ENCODE measurements around the gene TPP1.

Gene TPP1

GRCh38 chr11:6627762-6628241 lies 8.6 kb upstream of the TPP1 start:
- no peak for TF ChIP-seq GATA2 (IDR thresholded peaks at IDR 0.05; ENCODE audit: low read depth, low read length)
- no peak for TF ChIP-seq GATA3 (IDR thresholded peaks at IDR 0.05; ENCODE audit: low read depth, low read length)

GRCh38 chr11:6626971-6627761 lies 7.9 kb upstream of the TPP1 start:
- TF ChIP-seq GATA2 (IDR thresholded peaks at IDR 0.05; ENCODE audit: low read depth, low read length), result no peak
- TF ChIP-seq GATA3 (IDR thresholded peaks at IDR 0.05; ENCODE audit: low read depth, low read length), result no peak

GRCh38 chr11:6625832-6626420 lies 6.7 kb upstream of the TPP1 start:
- no peak for TF ChIP-seq GATA3 (IDR thresholded peaks at IDR 0.05; ENCODE audit: low read depth, low read length)
- no peak for TF ChIP-seq GATA2 (IDR thresholded peaks at IDR 0.05; ENCODE audit: low read depth, low read length)

DNA sequence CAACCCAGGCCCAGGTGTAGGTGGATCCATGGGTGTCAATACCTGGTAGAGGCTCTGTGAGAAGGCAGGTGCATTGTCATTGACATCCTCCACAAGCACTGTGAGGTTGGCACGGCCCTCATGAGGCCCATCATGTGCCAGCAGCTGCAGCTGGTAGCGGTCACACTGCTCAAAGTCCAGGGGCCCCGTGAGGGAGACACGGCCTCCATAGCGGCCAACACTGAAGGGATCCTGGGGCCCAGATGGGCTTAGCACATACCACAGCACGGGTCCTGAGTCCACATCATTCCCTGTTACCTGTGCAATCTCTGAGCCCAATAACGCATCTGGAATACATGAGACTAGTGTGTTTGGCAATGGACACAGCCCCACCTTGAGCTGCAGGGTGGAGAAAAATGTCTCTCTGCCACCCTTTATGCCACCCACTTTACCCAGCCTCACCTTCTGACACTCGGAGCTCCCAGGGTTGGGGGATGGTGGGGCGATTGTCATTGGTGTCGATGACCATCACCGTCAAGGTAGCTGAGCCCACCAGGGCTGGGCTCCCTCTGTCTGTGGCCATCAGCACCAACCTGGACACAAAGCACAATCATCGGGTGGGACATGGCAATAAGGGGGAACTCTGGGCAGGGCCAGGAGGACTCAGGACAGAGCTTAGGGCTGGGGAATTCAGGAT lies 6.1 kb upstream of the TPP1 start:
- TF ChIP-seq GATA2 (IDR thresholded peaks at IDR 0.05; ENCODE audit: low read depth, low read length) (no peak), GATA3 (IDR thresholded peaks at IDR 0.05; ENCODE audit: low read depth, low read length) (no peak)

DNA sequence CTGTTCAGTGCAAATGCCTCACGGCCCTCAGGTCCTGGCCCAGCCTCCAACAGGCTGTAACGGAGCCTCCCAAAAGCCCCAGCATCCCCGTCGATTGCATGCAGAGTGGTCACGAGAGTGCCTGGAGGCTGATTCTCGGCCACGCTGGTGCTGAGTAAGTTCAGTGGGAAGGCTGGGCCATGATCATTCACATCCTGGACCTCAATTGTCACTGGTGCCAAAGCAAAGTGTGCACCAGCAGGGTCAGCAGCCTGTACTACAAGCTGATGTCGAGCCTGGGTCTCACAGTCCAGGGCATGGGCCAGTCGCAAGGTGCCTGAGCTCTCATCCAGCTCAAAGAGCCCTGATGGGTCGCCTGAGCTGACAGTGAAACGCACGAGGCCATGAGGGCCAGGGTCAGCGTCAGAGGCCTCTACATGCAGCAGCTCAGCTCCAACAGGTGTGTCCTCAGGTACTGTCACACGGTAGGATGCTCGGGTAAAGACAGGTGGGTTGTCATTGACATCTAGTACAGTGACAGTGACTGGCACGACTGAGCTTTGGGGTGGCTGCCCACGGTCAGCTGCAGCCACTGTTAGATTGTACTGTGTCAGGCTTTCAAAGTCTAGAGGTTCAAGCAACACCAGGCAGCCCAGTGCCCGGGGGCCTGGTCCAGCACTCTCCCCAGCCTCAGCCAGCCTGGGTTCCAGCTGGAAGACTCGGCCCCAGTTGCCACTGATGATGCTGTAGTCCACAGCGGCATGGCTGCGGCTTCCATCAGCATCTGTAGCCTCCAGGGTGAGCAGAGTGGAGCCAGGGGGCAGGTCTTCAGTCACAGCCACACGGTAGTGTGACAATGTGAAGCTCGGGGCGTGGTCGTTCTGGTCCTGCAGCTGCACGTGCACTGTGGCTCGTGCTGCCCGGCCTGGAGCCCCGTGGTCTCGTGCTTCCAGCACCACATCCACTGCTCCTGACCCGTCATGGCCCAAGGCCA lies 4.5 kb upstream of the TPP1 start:
- TF ChIP-seq GATA3 (IDR thresholded peaks at IDR 0.05; ENCODE audit: low read depth, low read length) (no peak), GATA2 (IDR thresholded peaks at IDR 0.05; ENCODE audit: low read depth, low read length) (no peak)

DNA sequence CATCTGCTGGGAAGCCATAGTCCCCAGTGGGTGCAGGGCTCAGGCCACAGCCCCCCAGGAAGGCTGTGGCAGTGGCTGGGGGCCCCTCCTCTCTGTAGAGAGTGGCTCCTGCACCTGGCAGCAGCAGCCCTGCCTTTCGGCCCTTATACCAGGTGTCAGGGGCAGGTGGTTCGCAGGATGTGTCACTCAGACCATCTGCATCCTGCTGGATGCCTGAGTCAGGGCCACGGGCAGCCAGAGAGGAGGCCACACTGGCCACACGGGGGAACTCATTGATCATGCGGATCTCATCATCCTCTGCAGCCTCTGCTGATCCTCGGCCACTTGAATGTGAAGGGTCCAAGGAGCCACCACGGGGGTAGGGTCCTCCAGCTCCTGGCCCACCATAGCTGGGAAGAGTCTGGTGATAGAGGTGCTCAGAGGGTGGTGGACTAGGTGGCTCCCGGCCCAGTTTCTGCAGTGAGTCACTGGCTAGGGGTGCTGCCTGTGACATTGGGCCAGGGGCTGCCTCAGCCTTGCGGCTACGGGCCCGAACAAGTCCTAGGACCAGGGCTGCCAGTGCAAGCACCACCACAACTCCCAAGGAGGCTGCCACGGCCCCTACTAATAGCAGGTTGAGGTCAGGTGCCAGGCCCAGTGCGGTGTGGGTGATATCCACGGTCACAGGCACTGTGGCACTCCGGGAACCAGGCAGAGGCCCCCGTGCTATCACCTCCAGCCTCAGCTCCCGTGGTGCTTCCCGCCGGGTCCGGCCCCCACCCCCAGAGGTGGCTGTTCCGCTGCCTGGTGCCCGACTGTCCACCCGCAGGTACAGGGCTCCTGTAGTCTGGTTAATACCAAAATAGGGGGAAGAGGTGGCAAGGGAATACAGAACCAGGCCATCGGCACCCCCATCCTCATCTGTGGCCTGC lies 3.3 kb upstream of the TPP1 start:
- TF ChIP-seq GATA2 (IDR thresholded peaks at IDR 0.05; ENCODE audit: low read depth, low read length) (no peak), GATA3 (IDR thresholded peaks at IDR 0.05; ENCODE audit: low read depth, low read length) (no peak)

GRCh38 chr11:6621711-6622211 lies 2.5 kb upstream of the TPP1 start:
- TF ChIP-seq GATA2 (IDR thresholded peaks at IDR 0.05; ENCODE audit: low read depth, low read length) (no peak), GATA3 (IDR thresholded peaks at IDR 0.05; ENCODE audit: low read depth, low read length) (no peak)

DNA sequence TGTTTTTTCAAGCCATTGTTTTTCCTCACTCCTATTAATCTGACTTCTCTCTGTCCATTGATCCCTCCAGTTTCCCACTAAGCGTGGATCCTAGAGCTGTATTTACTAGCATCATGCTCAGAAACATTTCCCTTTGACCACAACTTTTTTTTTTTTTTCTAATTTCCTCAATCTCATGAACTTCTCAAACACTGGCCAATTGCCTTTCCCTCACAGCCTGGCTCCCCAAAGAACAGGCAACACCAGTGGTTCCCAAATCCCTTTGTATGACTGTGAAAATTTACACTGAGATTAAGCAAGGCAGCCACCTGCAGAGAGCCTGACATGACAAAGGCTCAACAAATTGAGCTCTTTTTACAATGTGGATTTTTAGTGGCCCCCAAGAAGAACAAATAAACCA lies 1.4 kb upstream of the TPP1 start:
- no peak for TF ChIP-seq GATA3 (IDR thresholded peaks at IDR 0.05; ENCODE audit: low read depth, low read length)
- no peak for TF ChIP-seq GATA2 (IDR thresholded peaks at IDR 0.05; ENCODE audit: low read depth, low read length)

DNA sequence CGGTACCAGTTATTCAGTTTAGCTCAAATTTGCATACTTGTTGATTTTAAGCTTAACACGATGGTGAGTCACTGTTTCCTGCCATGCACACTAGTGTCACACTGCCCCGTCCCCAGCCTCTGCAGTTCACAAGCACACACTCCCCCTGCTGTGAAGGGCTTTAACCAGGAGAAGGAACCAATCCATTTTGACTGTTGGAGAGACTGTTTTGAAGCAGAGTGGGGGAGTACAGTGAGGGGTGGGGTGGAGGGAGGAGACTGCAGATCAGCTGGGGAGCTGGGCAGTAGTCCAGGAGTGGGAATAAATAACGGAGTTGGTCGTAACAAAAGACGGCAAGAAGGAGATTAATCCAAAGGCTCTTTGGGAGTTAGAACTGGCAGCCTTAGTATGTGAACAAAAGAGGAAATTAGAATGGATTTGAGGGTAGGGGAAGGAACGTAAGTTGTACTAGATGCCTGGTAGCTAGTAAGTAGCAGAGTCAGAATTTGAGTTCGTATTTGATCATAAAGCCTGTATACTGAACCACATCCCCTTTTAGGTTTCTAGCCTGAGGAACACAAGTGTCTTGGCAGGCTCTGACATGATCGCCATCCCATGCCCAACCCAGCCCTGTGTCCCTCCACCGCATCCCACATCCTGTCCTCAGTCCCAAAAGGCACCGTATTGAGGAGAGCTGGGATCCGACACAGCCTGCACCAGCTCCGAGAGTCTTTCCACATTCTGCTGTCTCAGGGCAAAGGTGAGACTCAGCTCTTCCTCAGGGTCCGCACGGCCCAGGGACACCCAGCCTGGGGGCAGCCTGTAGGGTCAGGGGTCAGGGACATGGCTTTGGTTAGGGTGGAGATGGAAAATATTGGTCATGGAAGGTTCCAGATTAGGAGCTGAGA lies 862 bp downstream of the TPP1 start:
- no peak for TF ChIP-seq GATA2 (IDR thresholded peaks at IDR 0.05; ENCODE audit: low read depth, low read length)

GRCh38 chr11:6617315-6617781 lies 1.9 kb downstream of the TPP1 start:
- no peak for TF ChIP-seq GATA3 (IDR thresholded peaks at IDR 0.05; ENCODE audit: low read depth, low read length)
- TF ChIP-seq GATA2 (IDR thresholded peaks at IDR 0.05; ENCODE audit: low read depth, low read length), result no peak

DNA sequence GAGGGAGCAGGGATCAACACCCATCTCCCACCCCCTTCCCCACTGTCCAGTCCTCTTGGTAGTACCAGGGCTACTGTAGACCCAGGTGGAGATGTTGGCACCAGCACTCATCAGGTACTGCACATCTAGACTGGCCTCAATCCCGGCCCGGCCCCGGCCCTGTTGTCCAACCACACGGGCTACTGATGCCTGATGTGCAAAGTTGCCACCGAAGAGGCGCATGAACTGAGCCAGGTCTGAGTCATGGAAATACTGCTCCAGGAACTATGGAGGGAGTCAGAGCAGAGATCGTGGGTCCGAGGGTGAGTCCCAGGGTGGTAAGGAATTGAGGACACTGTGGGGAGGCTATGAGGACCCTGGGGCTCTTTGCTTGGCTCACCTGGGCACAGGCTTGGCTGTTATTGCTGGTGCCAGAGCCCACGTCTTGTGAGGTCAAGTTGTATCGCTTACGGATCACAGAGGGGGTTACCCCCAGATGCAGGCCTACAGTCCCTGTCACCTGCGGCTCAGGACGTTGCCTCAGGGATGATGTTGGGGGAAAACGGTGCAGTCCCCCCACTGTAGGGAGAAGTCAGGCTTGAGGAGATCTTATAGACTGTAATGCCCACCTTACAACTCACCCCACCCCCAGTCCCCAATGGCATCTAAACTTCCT lies 2.5 kb downstream of the TPP1 start:
- TF ChIP-seq GATA2 (IDR thresholded peaks at IDR 0.05; ENCODE audit: low read depth, low read length) (no peak), GATA3 (IDR thresholded peaks at IDR 0.05; ENCODE audit: low read depth, low read length) (no peak)

Measured in SH-SY5Y (cell line).